NCI-H1048 (cell line): Measurements from ENCODE around the gene SLC49A4.

Experiments
- DNase-seq: peaks from one replicate; lab custom pipeline; 2025; lab: John Stamatoyannopoulos, UW

Gene SLC49A4

DNA sequence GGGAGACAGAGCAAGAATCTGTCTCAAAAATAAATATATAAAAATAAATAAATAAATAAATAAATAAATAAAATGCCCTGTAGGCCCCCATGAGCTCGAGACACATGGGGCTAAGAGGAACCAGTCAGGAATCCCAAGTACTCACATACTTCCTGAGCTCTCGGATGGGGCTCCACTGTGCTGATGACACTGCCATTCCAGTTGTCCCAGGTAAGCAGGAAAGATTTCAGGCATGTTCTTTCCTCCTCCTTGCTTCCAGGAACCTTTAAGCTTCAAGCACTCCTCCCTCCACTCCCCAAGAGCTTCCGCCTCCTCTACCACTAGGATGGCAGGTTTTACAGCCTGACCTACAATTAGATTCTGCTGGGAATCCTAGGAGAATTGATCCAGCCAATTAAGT, 113.4 kb downstream of the SLC49A4 start:
- DNase-seq: no peak

DNA sequence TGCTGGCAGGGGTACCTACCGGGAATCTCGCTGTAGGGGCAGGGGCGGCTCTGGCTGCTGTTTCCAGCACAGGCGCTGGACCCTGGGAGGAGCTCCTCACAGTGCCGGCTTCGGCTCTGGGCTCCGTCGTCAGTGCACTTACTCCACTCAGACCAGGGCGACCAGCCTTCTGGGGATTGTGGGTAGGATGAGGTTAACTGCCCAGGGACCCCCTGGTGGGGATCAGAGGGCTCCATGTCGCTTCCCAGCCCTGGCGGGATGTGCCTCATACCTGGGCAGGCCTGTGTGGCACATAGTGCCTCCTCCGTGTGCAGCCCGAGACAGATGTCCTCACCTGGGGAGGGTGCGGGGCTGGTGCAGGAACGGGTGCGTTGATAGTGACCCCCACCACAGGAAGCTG, 117.0 kb downstream of the SLC49A4 start:
- DNase-seq: no peak

DNA sequence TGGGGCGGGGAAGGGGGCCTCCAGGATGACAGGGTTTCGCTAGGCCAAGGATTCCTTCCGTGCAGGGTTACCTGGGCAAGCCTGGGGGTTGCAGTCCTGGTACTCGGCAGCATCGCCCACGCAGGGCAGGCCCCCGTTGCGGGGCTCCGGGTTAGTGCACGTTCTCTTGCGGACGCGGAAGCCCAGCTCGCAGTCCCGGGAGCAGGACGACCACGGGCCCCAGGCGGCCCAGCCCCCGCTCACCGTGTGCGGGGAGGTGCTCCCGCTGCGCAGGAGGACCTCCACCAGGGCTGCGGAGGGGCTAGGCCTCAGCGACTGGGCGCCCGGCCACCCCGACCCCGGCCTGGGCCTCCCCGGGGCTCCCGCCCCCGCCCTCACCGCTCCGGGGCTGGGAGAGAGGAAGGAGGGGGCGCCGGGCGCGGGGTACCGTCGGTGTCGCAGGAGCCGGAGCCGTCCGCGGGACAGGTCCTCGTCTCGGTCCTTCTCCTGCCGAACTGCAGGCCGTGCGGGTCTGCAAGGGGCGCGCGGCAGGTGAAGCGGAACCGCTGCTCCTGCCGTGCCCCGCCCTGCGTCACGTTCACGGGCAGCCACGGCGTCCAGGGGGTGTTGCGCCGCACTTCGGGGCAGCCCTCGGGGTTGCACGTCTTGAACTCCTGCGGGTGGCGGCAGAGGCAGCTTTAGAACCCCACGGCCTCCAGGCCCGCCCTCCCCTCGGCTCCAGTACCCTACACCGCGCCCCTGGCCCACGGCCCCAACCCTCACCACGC, 118.1 kb downstream of the SLC49A4 start:
- DNase-seq: no peak

DNA sequence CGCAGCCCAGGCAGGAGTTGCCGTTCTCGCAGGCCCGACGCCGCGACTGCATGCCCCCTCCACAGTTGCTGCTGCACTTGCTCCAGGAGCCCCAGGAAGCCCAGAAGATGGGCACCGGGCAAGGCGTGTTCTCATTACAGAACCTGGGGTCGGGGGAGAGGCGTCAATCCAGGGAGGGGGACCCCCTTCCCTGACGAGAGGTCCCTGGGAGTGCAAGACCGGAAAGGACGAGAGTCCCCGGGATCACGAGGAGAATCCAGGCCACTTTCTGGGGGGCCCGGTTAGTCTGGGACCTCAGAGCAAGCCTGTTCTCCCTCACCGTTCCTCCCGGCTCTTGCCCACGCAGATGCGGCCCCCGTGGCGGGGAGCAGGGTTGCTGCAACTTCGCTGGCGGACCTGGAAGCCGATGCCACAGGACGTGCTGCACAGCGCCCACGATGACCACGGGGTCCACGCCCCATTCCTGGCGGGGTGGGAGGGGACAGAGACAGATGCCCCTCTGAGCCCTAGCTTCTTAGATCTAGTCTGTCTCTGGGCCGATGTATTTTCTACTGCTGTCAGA, 118.8 kb downstream of the SLC49A4 start:
- no peak for DNase-seq

DNA sequence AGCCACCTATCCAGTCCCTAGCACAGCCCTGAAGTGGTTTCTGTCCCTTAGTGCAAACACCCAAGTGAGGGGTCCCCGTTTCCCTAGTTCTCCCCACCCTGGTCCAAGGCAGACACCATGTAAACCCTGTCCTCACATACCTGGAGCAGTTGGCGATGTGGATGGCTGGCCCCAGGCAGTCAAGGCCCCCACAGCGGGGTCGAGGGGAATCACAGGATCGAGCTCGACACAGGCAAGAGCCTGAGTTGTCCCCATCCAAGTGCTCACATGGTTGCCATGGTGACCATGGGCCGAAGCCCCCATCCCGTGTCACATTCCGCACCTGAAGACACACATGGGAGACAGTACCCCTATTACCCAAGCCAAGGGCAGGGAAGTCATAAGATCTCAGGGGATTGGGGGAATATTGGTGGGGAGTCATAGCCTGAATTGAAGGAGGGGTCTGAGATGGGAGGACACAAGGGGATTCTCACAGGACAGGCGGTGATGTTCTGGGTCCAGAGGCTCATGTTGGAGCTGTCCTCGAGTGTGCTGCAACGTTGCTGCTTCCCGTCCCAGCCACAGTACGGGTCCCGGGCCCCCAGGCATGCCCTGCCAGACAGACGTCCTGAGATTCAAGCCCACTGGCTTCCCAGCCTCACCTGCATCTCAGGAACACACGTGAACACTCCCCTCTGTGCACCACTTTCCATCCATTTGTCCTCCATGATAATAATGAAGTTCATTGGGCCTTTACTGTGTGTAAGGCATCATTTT, 120.6 kb downstream of the SLC49A4 start:
- no peak for DNase-seq

DNA sequence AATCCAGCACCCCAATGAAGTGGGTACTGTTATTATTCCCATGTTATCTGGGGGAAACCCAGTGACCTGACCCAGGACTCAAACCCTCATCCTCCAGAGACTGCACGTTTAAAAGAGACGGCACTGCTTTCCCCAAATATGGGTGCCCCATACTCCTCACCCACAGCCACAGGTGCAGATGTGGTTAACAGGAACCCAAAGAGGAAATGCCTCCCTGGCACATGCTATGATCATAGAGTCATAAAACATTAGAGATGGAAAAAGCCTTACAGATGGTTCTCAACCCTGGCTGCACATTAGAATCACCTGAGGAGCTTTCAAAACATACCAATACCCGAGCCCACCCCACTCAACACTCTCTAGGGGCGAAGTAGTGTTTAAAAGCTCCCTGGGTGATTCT, 121.2 kb downstream of the SLC49A4 start:
- DNase-seq: no peak

DNA sequence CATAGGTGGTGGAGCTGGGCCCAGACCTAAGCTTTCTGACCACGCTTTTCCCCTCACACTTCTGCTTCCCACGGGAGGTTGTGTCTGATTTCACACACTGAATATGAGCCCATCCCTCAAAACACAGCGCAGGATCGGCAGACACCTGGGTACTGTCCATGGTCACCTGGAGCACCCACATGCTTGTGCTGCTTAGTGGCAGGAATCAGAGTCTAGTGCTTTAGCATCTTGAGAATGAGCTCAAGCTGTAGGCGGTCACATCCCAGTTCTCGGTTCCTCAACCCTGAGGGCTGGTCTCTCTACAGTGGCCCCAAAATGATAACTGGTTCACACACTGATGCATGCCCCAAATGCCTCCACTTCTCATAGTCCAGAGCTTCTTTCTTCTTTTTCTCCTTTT, 121.7 kb downstream of the SLC49A4 start:
- DNase-seq: no peak

DNA sequence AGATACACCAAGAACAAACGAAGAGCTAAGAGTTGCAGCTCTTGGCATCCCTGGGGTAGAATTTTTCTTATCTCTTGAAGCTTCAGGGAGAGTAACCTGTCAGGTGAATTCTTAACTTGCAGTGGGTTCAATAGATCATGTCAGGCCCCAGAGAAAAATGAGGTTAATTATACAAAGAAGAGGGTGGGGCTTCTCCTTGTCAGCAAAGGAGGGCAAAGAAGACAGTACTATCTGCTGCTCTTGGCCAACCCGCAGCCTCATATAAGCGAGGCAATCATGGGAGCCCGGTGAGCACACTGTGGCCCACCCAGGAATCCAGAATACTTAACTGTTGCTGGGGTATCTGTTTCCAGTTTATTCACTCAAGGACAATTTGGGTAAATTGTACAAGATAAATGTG, 122.5 kb downstream of the SLC49A4 start:
- DNase-seq: no peak

DNA sequence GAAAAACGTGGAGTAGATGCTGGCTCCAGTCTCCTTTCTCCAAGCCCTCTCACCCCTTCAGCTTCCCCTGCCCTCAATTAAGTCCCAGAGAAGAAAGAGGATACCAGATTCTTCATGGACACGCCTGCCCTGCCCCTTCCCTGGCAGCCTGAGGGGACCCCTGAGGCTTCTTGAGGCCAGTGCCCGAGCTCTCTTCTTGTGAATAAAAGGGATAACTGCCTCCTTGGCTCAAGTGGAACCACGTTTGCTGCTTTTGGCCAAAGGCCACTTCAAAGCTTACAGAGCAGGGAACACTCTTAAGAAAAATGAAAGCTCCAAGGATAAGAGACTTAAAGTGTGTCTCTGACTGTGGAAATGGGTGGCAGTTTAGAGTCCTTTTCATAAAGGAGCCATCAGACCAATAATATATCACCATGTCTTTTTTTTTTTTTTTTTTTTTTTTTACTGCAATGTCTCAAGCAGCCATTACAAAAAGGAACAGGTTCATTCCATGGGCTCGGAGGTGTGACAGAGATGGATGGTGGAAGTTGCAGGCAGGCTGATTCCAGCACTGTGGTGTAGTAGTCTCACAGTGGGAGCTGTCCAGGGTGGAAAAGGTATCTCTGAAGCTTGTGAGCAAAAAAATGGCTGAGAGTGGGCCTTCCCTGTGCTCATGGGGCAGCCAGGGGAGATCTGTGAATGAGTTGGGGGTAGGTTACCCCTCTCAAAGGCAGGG, 123.9 kb downstream of the SLC49A4 start:
- no peak for DNase-seq

DNA sequence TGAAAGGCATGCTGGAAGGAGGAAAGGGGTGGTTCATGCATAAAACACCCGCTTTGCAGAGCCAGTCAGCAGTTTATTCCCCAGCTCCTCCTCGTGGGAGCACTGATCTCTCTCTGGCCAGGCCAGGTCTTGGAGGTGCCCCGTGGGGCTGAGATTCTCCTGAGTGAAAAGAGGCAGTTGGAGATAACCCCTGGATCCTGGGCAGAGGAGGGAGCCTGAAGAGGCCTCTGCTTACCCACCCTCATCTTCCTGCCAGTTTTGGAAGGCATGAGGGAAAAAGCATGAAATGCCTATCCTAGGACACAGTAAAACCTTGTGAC, 124.4 kb downstream of the SLC49A4 start:
- no peak for DNase-seq

DNA sequence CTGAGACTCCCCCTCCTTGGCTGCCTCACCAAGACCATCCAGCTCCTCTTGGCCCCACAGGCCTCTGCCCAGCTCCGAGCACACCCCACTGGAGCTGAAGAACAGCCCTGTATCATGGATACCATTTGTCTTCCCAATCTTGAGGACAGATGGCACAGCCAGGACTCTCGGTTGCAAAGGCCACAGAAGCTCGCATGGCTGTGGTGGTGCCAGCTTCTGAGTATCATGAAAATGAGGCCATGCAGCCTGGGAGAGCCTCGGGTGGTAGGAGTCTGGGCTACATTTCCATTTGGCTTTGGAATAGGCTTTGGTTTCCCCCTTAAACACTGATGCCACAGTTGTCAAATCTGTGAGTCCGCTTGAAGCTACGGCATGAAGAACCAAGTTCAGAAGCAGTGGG, 126.1 kb downstream of the SLC49A4 start:
- DNase-seq: no peak

DNA sequence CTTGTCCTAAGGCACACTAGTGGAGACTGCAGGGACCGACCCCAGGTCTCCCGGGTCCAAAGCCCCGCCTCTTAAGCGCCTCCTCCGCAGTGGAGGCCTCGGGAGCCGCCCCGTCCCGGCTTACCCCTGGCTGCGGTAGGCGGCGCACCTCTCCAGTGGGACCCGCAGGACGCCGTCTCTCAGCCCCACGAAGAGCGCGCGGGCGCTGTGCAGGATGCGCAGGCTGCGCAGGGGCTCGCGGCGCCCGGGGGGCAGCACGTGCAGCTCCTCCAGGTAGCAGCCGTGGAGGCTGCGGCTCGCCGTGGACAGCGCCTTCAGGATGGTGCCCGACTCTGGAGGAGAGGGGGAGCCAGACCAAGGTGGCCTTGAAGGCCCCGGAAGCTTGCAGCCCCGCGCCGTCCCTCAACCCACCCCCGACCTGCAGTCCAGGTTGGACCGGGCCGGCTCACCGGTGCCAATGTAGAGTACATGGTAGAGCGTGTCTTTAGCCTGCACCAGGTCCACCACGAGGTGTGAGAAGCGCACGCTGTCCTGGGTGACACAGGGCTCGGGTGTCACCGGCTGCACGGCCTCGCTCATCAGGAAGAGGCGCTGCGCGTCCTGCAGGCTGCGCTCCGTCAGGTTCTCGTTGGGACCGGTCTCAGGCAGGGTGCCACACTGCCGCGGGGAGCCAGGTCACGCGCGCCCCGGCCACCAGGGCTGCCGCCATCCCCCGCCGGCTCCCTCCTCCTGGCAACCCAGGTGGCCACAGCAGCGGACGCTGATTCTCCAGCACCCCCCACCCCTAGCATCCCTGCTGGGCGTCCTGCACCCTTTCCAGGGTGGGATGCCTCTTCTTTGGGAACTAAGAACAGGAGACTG, 127.2 kb downstream of the SLC49A4 start:
- no peak for DNase-seq

DNA sequence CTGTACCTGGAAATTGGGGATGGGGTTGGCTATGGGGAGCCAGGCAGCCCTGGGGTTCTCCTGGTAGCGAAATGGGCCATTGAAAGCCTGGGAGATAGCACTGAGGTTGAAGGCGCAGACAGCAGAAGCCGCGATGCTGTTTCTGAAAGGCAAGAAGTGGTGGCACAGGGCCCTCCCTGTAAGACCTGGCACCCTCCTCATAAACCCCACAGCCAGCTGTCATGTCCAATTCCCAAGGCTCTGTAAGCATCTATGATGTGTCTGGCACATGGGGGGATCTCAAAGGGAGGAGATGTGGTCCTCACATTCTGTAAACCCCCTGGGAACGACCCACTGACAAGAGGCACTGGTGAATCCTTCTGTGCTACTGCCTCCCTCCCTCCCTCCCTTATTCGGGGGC, 128.7 kb downstream of the SLC49A4 start:
- DNase-seq: no peak

DNA sequence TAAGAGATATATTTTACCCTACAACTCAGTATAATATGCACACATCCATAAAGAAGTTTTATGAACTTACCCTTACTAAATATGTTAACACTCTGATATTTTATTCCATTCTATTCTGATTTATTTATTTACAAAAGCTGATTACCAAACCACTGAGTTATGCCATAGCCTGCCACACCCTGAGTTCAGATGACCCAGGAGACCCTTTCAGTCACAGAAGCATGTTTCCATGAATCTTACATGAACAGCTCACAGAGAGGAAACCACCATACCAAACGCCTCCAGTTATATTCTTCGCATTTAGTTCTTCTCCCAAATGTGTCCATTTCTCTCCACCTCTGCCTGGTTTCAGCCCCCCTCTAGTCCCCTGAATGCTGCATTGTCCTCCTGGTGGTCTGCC, 129.2 kb downstream of the SLC49A4 start:
- no peak for DNase-seq

DNA sequence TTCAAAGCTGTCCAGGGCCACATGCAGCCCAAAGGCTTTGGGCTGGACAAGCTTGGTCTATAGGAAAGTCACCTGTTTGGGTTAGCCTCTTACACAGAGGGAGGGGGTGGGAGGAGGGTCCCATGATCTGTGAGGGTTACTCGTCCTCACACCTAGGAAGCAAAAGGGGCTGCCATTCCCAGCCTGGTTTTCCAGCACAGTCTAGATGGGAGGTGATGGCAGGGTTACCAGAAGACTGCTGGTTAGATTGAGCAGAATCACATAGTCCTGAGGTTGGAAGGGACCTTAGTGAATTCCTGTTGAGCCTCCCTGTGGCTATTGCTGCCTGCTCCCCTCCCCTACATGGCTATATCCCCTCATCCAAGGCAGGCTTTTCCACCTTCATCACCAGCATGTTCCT, 130.9 kb downstream of the SLC49A4 start:
- DNase-seq: no peak

DNA sequence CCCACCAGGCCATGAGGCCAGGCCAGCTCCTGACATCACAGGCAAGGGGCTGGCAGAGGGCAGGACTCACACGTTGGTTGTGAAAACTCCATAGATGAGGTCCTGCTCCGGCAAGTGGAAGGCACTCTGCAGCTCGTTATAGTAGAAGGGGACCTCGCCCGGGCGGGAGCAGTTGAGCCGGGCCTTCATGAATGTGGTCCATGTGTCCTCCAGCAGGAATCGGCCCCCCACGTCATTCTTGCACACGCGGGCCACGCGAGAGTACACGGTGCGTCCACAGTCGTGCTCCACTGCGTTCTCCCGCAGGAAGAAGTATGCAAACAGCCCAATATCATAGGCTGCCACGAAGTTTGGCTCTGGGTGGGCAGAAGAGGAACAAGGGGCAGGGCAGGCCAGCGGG, 131.5 kb downstream of the SLC49A4 start:
- no peak for DNase-seq

DNA sequence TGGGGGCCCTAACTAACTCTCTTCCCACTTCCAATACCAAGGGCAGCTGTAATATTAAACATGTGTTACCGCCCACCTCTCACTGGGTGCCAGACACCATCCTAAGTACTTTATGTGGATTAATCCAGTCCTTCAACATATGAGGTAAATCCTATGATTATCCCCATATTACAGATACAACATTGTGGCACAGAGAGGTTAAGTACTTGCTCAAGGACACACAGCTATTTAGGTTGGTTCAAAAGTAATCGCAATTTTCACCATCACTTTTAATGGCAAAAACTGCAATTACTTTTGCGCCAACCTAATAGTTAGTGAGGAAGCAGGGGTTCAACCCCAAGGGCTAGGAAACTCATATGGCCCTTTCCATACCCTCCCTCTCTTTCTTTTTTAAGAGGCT, 131.9 kb downstream of the SLC49A4 start:
- DNase-seq: no peak

DNA sequence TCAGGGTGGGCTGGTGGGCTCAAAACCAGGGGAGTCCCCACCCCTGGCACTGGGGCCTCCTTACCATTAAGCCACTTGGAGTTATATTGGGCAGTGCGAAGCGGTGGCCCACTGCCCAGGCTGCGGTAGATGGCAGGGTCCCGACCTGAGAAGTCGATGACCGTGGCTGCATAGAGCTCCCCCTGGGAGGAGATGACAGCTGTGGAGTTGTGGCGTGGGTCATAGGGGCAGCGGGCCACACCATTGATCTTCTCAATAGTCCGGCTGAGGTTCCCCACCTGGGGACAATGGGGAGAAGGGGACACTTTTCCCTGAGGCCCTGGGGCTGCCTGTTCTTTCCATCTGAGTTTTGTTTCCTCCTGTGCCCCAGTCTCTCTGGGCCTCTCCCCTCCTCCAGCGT, 132.9 kb downstream of the SLC49A4 start:
- no peak for DNase-seq

DNA sequence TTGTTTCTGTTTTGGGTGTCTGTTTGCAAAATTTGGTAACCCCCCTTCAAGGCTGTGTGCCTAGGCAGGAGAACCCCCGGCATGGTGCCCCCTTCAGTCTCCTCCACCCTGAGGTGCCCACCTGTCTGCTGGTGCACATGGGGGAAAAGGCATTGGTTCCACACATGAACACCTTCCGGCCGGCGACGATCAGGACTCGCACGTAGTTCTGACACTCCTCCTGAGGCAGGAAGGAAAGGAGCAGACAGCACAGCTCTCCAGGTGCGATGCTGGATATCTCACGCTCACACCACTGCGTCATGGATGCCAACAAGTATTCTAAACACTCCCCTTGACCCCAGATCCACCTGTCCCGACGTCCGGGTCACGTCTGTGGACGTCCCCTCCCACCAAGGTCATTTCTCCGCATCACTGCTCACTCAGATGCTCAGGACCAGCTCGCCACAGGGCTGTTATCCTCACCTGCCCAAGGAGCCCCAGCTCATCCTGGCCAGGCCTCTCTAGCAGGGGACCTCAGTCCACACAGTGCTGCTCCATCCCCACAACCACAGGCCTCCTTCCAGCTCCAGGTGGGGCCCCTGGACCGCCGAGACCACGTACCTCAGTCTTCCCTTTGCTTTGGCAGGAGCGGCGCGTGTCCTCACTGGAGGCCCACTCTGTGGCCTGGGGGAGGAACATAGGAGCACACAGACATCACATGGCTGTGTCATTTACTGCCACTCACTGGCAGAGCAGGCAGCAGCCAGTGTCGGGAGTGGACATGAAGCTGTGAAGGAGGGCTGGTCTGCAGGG, 133.7 kb downstream of the SLC49A4 start:
- no peak for DNase-seq

DNA sequence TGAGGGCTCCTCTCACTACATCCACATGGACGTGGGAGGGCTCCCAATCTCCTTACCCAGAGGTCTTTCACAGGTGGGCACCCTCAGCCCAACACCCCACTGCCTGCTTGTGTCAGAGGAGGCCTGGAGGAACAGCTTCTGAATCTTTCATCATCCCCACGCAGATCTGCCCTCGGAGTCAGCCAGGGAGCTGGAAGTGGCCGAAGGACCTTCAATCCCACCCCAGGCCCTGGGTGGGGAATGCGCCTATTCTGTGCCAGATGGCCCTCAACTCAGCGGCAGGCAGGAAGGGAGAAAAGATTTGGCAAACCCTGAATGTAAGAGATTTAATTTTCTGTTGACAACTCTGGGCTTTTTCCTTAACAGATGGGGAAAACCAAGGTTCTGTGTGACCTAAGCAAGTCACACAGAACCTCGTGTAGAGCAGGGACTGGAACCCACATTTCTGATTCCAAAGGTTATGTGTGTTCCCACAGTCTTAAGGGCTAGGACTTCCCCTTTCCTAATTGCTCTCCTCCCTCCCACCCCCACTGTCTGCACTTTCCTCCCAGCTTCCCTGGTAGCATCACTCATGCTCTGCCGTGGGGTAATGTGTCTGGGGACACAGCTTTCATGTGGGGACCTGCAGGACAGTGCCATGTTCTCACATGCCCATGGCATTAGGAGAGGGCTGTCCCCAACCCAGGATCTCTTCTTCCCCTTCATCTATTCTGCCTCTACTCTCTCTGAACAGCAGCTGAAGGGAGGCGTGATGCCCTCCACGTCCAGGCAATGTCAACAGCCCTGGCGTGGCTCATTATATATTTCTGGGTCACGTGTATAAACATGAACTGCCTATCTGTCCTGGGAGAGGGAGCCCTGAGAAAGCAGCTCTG, 134.6 kb downstream of the SLC49A4 start:
- DNase-seq: no peak
